NCI-H82 (cell line): ENCODE measurements around the gene SLC35D3.
A peak's percentile ranks its signal among the peaks of the same experiment; 100 is the strongest.
"Not testable (repeated sequence)": the region's sequence is repeated elsewhere in the genome, so short reads cannot be mapped to it uniquely, and the experiment has no call there.

Experiments
- DNase-seq: peaks from one replicate; lab custom pipeline; 2025; lab: John Stamatoyannopoulos, UW

The SLC35D3 gene

DNA sequence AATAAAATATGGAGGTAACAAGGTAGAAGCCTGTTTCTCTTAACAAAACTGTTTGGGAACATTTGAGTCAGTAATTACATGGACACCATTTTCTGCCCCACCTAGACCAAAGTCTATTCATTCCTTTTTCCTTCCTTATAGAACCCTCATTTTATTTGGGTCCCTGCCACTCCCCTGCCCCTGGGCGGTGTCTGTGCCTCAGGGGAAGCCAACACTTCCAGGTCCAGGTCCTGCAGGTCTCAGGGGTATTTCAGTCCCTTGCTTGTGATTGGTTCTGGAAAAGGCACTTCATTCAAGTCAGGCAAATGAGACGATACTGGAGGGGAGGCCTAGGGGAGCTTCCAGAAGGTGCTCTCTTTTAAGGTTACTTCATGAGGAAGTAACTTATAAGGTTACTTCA lies 42.3 kb downstream of the SLC35D3 start:
- no peak for DNase-seq

DNA sequence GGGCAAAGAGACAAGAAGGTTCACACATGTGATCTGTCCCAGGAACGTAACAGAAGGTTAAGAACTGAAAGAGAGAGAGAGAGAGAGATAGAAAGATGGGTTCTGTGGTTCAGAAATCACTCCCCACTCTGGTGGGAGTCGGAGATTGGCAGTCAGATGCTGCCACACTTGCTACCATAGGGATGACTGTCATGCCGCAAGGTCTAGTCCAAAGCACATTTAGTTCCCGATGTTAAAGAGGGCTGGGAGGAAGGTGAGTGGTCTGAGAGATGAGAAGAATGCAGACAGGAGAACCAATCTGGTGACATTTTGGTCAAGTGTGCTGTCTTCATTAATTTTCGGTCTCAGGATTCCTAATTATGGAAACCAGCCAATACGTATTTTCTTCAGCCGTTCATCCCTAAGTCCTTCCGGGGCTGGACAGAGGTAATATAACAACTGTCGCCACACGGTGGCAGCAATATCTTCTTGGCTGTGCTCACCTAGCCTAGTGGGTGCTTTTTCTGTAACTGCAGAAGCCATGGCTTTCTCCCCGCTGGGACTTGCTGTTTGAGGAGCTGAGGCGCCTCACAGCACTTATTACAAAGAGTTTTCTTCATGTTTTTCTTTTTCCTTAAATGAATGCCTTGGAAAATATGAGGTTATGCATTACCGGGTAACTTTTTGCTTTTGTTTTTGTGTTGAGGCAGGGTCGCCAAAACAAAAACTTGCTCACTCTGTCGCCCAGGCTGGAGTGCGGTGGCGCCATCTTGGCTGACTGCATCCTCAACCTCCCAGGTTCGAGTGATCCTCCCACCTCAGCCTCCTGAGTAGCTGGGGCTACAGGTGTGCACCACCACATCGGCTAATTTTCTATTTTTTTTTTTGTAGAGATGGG lies 46.0 kb downstream of the SLC35D3 start:
- DNase-seq, result peak; percentile 88

DNA sequence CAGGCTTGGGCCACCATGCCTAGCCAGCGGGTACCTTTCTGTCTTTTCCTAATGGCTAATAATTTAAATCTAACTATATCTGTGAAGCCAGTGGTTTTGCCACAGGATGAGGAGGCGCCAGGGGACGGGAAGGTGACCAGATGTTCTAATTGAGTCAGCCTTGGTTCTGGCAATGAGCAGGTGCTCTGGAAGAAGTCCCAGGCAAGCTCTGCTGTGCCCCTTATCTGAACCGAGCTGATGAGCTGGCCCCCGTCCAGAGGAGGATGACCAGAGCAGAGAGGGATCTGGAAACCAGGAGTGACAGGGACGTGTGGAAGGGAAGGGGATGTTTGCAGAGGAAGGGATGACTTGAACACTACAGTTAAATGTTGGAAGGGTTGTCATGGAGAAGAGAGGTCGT lies 46.7 kb downstream of the SLC35D3 start:
- DNase-seq, result no peak

DNA sequence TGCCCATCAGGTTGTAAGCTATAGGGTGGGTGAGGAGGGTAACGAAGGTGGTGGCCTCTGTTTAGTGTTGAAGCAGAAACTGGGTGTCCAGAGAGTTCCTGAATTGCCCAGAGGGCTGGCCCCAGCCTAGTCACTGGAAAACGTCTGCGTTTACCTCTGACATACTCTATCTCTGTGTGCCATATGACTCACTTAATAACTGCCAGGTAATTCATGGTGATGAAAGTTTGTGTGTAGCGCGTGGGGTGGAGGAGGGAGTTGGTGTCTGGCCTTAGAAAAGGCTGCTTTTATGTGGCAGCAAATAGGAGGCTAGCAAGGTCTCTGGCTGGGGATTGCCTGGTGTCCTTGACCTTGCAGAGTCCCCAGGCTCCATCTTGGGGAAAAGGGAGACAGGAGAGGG lies 47.3 kb downstream of the SLC35D3 start:
- no peak for DNase-seq

DNA sequence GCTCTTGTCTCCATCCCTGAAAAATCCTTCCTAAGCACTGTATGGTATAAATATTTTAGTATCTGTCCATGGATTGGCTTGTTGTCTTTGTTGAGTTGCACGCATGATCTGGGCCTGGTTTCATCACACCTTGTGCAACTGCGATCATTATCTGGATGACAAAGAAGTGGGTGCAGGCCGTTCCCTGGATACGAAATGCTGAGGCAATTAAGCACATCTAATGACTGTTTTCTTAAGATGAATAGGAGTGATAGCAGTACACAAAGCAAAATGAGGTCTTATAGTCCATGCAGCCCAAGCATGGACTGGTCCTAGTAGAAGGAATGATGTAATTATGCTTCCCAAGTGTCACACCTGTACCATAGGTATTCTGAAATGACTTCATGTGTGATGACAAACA lies 47.8 kb downstream of the SLC35D3 start:
- DNase-seq, result no peak

DNA sequence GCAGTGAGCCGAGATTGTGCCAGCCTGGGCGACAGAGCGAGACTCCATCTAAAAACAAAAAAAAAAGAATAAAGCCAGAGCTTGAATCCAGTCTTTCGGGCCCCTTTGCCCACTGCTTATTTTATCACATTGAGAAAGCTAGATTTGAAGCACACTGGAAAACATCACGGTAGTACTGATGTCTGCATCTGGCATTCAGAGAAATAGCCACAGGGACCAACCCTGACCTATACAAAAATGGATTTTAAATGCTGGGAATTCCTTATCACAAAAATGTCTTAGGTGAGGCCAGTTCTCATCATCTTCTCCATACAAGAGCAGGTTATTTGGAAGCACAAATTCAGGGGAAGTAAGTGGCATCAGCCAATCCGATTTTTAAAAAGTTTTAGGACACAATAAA lies 49.5 kb downstream of the SLC35D3 start:
- DNase-seq, result no peak

DNA sequence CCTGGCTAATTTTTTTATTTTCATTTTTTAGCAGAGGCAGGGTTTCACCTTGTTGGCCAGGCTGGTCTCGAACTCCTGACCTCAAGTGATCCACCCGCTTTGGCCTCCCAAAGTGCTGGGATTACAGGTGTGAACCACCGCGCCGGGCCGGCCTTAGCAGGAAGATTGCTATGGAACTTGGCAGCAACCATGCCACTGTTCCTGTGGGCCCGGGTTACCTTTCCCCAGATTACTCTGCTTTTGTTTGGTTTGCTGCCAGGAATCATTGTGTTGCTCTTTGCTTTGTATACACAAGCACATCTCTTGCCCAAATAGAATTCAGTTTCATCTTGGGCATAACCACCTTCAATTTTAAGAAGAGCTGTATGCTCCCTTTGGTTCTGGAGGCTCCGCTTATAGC lies 51.7 kb downstream of the SLC35D3 start:
- not testable (repeated sequence) for DNase-seq
